H1 (cell line): ENCODE results near the gene CALML4. TPM values are rescaled to one million over a fixed set of nuclear protein-coding genes. Genes with fewer than 3 reads are reported as not detected.

Source experiments
- CTCF ChIA-PET: fragments of 300-600 bp; sonication (Branson Sonifier 250); formaldehyde crosslinking; loops from one replicate; lab custom pipeline; 2021; ENCODE audit not compliant: partially characterized antibody; lab: Charles Lee
- POLR2A ChIA-PET: fragments of 300-600 bp; sonication (Branson Sonifier 250); formaldehyde crosslinking; loops from one replicate; lab custom pipeline; 2021; ENCODE audit warnings: inconsistent platforms; ENCODE audit not compliant: partially characterized antibody; lab: Charles Lee
- DNase-seq, 2 experiments: peaks; one replicate each; pipeline versions ENCODE4 v3.0.0 to v3.0.0-alpha.2; 2010 to 2022; ENCODE audit warnings: low spot score in 2 of 2, low read depth in 1 of 2, mixed read lengths in 1 of 2
- FAIRE-seq: peaks from 2 replicates; lab custom pipeline; 2011; peaks lifted over from hg19 to GRCh38; lab: Jason Lieb, UNC
- H2AFZ ChIP-seq: 2 replicates; pipeline ENCODE4 v1.8.1; 2012; ENCODE audit warnings: low read length, inconsistent platforms
- H2AK5ac ChIP-seq: 2 replicates; pipeline ENCODE4 v1.6.1; 2013; ENCODE audit warnings: low read depth, low read length
- H2BK120ac ChIP-seq: replicated peaks from 2 replicates; pipeline ENCODE3; 2013; ENCODE audit warnings: low read depth, low read length, inconsistent platforms
- H2BK12ac ChIP-seq: 2 replicates; pipeline ENCODE4 v1.6.1; 2013; ENCODE audit warnings: low read depth, low read length
- H2BK15ac ChIP-seq: 2 replicates; pipeline ENCODE4 v1.6.1; 2013; ENCODE audit warnings: low read length
- H2BK20ac ChIP-seq: 2 replicates; pipeline ENCODE4 v1.6.1; 2013; ENCODE audit warnings: low read length
- H2BK5ac ChIP-seq: 2 replicates; pipeline ENCODE4 v1.6.1; 2013; ENCODE audit warnings: low read depth, low read length
- H3K14ac ChIP-seq: 2 replicates; pipeline ENCODE4 v1.6.1; 2013; ENCODE audit warnings: inconsistent platforms; ENCODE audit not compliant: insufficient read length
- H3K18ac ChIP-seq: 2 replicates; pipeline ENCODE4 v1.6.1; 2013; ENCODE audit warnings: low read length; ENCODE audit errors: extremely low read depth
- H3K23ac ChIP-seq: 2 replicates; pipeline ENCODE4 v1.6.1; 2013; ENCODE audit warnings: inconsistent platforms; ENCODE audit not compliant: insufficient read length
- H3K23me2 ChIP-seq: 2 replicates; pipeline ENCODE4 v1.6.1; 2013; ENCODE audit warnings: low read depth, low read length
- H3K27ac ChIP-seq: 2 replicates; pipeline ENCODE4 v1.6.1; 2011; ENCODE audit warnings: low read depth, low read length, inconsistent platforms
- H3K27me3 ChIP-seq, 4 experiments: replicated peaks in 1 of 4; 1 replicate in 1 of 4; 2 replicates in 3 of 4; pipeline versions ENCODE4 v1.6.1 to v1.8.1; 2011 to 2013; ENCODE audit warnings: low read length in 3 of 4, mild to moderate bottlenecking in 3 of 4, inconsistent platforms in 2 of 4, mixed read lengths in 2 of 4, moderate library complexity in 1 of 4; ENCODE audit not compliant: control insufficient read depth in 3 of 4, insufficient read depth in 3 of 4; ENCODE audit errors: extremely low read depth in 1 of 4
- H3K36me3 ChIP-seq, 4 experiments: 2 replicates each; pipeline versions ENCODE4 v1.6.1 to v1.8.1; 2011 to 2013; ENCODE audit warnings: mild to moderate bottlenecking in 4 of 4, low read length in 3 of 4, moderate library complexity in 2 of 4, control low read depth in 1 of 4, inconsistent platforms in 1 of 4; ENCODE audit not compliant: insufficient read depth in 4 of 4, control insufficient read depth in 2 of 4
- H3K4ac ChIP-seq: replicated peaks from 2 replicates; pipeline ENCODE3; 2013; ENCODE audit warnings: low read length, low read depth, mixed read lengths, inconsistent platforms; ENCODE audit not compliant: insufficient read length
- H3K4me1 ChIP-seq, 4 experiments: replicated peaks in 1 of 4; 1 replicate in 1 of 4; 2 replicates in 3 of 4; pipeline versions ENCODE4 v1.6.1 to v1.8.1; 2011 to 2013; ENCODE audit warnings: low read length in 3 of 4, inconsistent platforms in 2 of 4, mixed read lengths in 1 of 4; ENCODE audit not compliant: insufficient read depth in 4 of 4, control insufficient read depth in 3 of 4
- H3K4me2 ChIP-seq, 2 experiments: 2 replicates each; pipeline versions ENCODE4 v1.6.1 to v1.8.1; 2011 to 2013; ENCODE audit warnings: low read depth in 2 of 2, low read length in 2 of 2, control low read depth in 1 of 2, inconsistent platforms in 1 of 2, mild to moderate bottlenecking in 1 of 2; ENCODE audit not compliant: insufficient read depth in 1 of 2
- H3K4me3 ChIP-seq, 4 experiments: fragments of 200-600, 300-600 bp in 1 of 4; sonication (generic), shearing (Covaris generic), sonication (Bioruptor Twin) in 1 of 4; 2 replicates each; pipeline versions ENCODE4 v1.5.1 to v1.8.1; 2011 to 2016; ENCODE audit warnings: low read length in 4 of 4, low read depth in 3 of 4, control low read depth in 2 of 4, inconsistent platforms in 2 of 4, mild to moderate bottlenecking in 2 of 4, mixed read lengths in 1 of 4, moderate library complexity in 1 of 4; ENCODE audit not compliant: insufficient read depth in 2 of 4; ENCODE audit errors: extremely low read depth in 1 of 4
- H3K56ac ChIP-seq: replicated peaks from 2 replicates; pipeline ENCODE3; 2013; ENCODE audit warnings: low read depth, mild to moderate bottlenecking, mixed read lengths, low read length, inconsistent platforms; ENCODE audit not compliant: insufficient read length
- H3K79me1 ChIP-seq: 2 replicates; pipeline ENCODE4 v1.6.1; 2013; ENCODE audit warnings: low read depth, low read length, control low read depth
- H3K79me2 ChIP-seq, 2 experiments: 2 replicates each; pipeline versions ENCODE4 v1.6.1 to v1.8.1; 2012 to 2013; ENCODE audit warnings: low read length in 2 of 2, mild to moderate bottlenecking in 2 of 2, inconsistent platforms in 1 of 2; ENCODE audit not compliant: insufficient read depth in 2 of 2, control insufficient read depth in 1 of 2
- H3K9ac ChIP-seq, 4 experiments: replicated peaks in 1 of 4; 1 replicate in 1 of 4; 2 replicates in 3 of 4; pipeline versions ENCODE4 v1.6.1 to v1.8.1; 2011 to 2013; ENCODE audit warnings: low read depth in 3 of 4, low read length in 3 of 4, control low read depth in 2 of 4, mild to moderate bottlenecking in 2 of 4, moderate library complexity in 2 of 4, inconsistent platforms in 1 of 4; ENCODE audit errors: extremely low read depth in 1 of 4
- H3K9me3 ChIP-seq, 2 experiments: 2 replicates each; pipeline versions ENCODE4 v1.6.1 to v1.8.1; 2012 to 2013; ENCODE audit warnings: mild to moderate bottlenecking in 2 of 2, moderate library complexity in 2 of 2, control low read depth in 1 of 2, inconsistent platforms in 1 of 2, low read depth in 1 of 2, low read length in 1 of 2, mixed read lengths in 1 of 2; ENCODE audit not compliant: insufficient read depth in 2 of 2
- H4K20me1 ChIP-seq, 2 experiments: replicated peaks in 1 of 2; 2 replicates each; pipeline versions ENCODE3 to v1.8.1; 2011 to 2013; ENCODE audit warnings: inconsistent platforms in 2 of 2, low read length in 2 of 2, mild to moderate bottlenecking in 1 of 2; ENCODE audit not compliant: insufficient read depth in 2 of 2, control insufficient read depth in 1 of 2
- H4K5ac ChIP-seq: 2 replicates; pipeline ENCODE4 v1.6.1; 2013; ENCODE audit warnings: low read length, low read depth, mixed read lengths, inconsistent platforms; ENCODE audit not compliant: insufficient read length
- H4K8ac ChIP-seq: 2 replicates; pipeline ENCODE4 v1.8.0; 2013; ENCODE audit warnings: mild to moderate bottlenecking, moderate library complexity, low read length, inconsistent platforms; ENCODE audit not compliant: insufficient read depth; ENCODE audit errors: extremely low read depth
- H4K91ac ChIP-seq: replicated peaks from 2 replicates; pipeline ENCODE3; 2013; ENCODE audit warnings: low read length, mixed read lengths, inconsistent platforms; ENCODE audit not compliant: insufficient read length
- CHD2 ChIP-seq: IDR thresholded peaks from 2 replicates; pipeline ENCODE4 v1.6.1; 2012; ENCODE audit warnings: low read length, improper control_type of control experiment
- WGBS, 2 experiments: shearing (Covaris generic) in 1 of 2; methylation state at CpG; one replicate each; pipeline versions ENCODE4 v1.1.6 to v1.1.7; 2013 to 2015; ENCODE audit warnings: low lambda C conversion rate in 2 of 2, mixed read lengths in 2 of 2, inconsistent platforms in 1 of 2, low coverage in 1 of 2, missing lambda C conversion rate in 1 of 2; ENCODE audit not compliant: insufficient replicate concordance in 2 of 2, insufficient coverage in 1 of 2, insufficient read length in 1 of 2; ENCODE audit errors: extremely low coverage in 1 of 2, missing lambda C conversion rate in 1 of 2; 5-methylcytosine and 5-hydroxymethylcytosine counted together
- polyA plus RNA-seq, 7 experiments: library from polyadenylated mRNA; depleted of rRNA in 3 of 7; stranded (reverse) in 5 of 7; unstranded in 2 of 7; fragments of >200 nt in 5 of 7; fragments of 200-250 nt in 2 of 7; gene quantifications; 1 replicate in 5 of 7; 2 replicates in 1 of 7; 4 replicates in 1 of 7; pipeline versions ENCODE4 v1.2.1 to v1.2.3, GENCODE V29; 2011 to 2013; ENCODE audit warnings: missing spikeins in 2 of 7, mixed read lengths in 2 of 7
- total RNA-seq: library from RNA; stranded (reverse); fragmentation: NEBNext Ultra II Directional; extraction: Animal tissue kit (Norgen Biotek cat#: 25700); gene quantifications from 2 replicates; pipeline ENCODE4 v1.2.1, GENCODE V29; 2021

CALML4 gene
- total and polyA plus RNA-seq, 2 of the 8 experiments (the other 6 are each of a cell fraction or from before 2014, with no cell fraction given): 3.8 to 12.5 TPM

DNA sequence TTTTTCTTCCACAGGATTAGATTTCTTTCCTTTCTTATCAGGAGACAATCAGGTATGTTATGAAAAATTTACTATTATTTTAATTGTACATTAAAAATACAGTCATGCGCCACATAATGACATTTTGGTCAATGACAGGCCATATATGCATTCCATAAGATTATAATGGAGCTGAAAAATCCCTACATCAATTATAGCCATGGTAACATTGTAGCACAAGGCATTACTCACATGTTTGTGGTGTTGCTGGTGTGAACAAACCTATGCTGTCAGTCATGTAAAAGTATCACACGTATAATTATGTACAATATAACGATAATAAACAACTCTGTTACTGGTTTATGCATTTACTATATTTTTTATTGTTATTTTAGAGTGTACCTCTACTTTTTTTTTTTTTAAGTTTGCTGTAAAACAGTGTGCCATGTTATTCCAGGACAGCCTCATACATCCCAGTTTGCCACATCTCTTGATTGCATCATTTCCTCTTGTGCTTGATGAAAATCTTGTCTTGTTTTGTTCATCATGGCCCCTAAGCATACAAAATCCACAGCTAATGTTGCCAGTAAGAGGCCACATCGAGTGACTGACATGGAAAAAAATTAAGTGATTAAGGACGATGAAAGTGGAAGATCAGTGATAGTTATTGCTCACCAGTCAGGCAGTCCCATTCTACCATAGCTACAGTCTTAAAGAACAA lies 21.4 kb downstream of the CALML4 start:
- FAIRE-seq (no peak), DNase-seq (no peak)
- no peak overlapping the region for H3K4me2 ChIP-seq
- no peak overlapping the region for H3K9ac ChIP-seq
- peaks cover 0 to 53% (median 23%) of the 10 kb centered on the region in 4 experiments; a peak in 6 of 8 replicates for H3K36me3 ChIP-seq
- H3K4me1 ChIP-seq: no peaks in the 10 kb centered on the region
- no peak overlapping the region for H3K4ac ChIP-seq
- H2BK12ac ChIP-seq: no peak overlapping the region
- H2AK5ac ChIP-seq: no peak overlapping the region
- H3K23me2 ChIP-seq: peaks cover 1% of the 10 kb centered on the region; the same call in 1 of the 2 replicates
- 87% methylated on average over 5 of the region's 5 CpGs; no CpG with 5 or more reads in 1 of the 2 experiments for WGBS, 2 experiments
- ChIA-PET POLR2A (interaction anchor here (1.6 to 1.7 kb wide), 2 partner anchors 11 to 15 kb away, joined by 3 to 4 read pairs; no protein-coding TSS in a partner anchor), CTCF (interaction anchor here (4.2 kb wide), 1 partner anchor 11 kb away, joined by 36 read pairs; no protein-coding TSS in a partner anchor)
- no peak overlapping the region for H2BK120ac ChIP-seq
- no peak overlapping the region for H2AFZ ChIP-seq
- H3K79me1 ChIP-seq: no peaks in the 10 kb centered on the region
- H3K27me3 ChIP-seq: no peaks in the 10 kb centered on the region
- no peak overlapping the region for H3K56ac ChIP-seq
- H4K91ac ChIP-seq: no peak overlapping the region
- no peak overlapping the region for H3K18ac ChIP-seq
- H4K5ac ChIP-seq: no peak overlapping the region
- H3K14ac ChIP-seq: no peak overlapping the region
- H4K8ac ChIP-seq: no peak overlapping the region
- H2BK5ac ChIP-seq: no peak overlapping the region
- no peak overlapping the region for H3K27ac ChIP-seq
- no peak overlapping the region for H3K4me3 ChIP-seq
- H3K9me3 ChIP-seq: no peaks in the 10 kb centered on the region
- H3K23ac ChIP-seq: no peak overlapping the region
- no peaks in the 10 kb centered on the region for H4K20me1 ChIP-seq
- no peak overlapping the region for H2BK15ac ChIP-seq
- no peak overlapping the region for H2BK20ac ChIP-seq
- H3K79me2 ChIP-seq: no peaks in the 10 kb centered on the region
- no peak for TF ChIP-seq CHD2
